OCI-LY7 (cell line): ENCODE measurements around the gene MYH10.

Source experiments
- CTCF ChIP-seq: fragments of 200-600 bp; sonication (generic); conservative IDR thresholded peaks from 2 replicates; pipeline ENCODE4 v1.5.1; 2014; ENCODE audit warnings: mild to moderate bottlenecking, antibody characterized with exemption, low read length, moderate library complexity, mixed read lengths
- EZH2phosphoT487 ChIP-seq: fragments of 200-600 bp; sonication (generic); IDR thresholded peaks from 2 replicates; pipeline ENCODE4 v1.6.1; 2018; ENCODE audit warnings: low read depth, borderline replicate concordance, mild to moderate bottlenecking, mixed run types, antibody characterized with exemption, low read length, moderate library complexity, mixed read lengths

DNA sequence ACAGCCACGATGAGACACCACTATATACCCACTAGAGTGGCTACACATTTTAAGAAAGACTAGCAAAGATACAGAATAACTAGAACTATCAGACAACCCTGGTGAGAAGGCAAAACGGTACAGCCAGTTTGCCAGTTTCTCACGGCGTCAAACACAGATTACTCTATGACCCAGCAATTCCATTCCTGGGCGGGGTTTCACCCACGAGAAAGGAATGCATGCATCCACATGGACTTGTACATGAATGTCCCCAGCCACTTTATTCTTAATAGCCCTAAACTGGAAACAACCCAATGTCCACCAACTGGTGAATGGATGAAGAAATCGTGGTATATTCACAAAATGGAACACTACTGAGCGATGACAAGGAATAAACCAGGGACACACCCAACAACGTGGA, 74.5 kb downstream of the MYH10 start:
- TF ChIP-seq CTCF: no peak
- TF ChIP-seq EZH2phosphoT487: no peak
